Measurements from ENCODE around the gene CUX1. TPM values are rescaled to one million over a fixed set of nuclear protein-coding genes. Genes with fewer than 3 reads are reported as not detected.

Gene CUX1
- total RNA-seq, 4 donors from 2014 or later, result 40.0 to 55.9 (median 47.3) TPM

GRCh38 chr7:102208826-102209225 lies 391.4 kb downstream of the CUX1 start:
- no peaks in the 10 kb centered on the region for H3K27me3 ChIP-seq
- no peak for DNase-seq
- WGBS, 2 donors, result 85 to 93% methylated on average over 4 to 14 of the region's 14 CpGs
- no peak for TF ChIP-seq POLR2A (IDR thresholded peaks at IDR 0.05)
- TF ChIP-seq, protein P1, sequence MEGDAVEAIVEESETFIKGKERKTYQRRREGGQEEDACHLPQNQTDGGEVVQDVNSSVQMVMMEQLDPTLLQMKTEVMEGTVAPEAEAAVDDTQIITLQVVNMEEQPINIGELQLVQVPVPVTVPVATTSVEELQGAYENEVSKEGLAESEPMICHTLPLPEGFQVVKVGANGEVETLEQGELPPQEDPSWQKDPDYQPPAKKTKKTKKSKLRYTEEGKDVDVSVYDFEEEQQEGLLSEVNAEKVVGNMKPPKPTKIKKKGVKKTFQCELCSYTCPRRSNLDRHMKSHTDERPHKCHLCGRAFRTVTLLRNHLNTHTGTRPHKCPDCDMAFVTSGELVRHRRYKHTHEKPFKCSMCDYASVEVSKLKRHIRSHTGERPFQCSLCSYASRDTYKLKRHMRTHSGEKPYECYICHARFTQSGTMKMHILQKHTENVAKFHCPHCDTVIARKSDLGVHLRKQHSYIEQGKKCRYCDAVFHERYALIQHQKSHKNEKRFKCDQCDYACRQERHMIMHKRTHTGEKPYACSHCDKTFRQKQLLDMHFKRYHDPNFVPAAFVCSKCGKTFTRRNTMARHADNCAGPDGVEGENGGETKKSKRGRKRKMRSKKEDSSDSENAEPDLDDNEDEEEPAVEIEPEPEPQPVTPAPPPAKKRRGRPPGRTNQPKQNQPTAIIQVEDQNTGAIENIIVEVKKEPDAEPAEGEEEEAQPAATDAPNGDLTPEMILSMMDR (IDR thresholded peaks at IDR 0.05), result no peak
- no peaks in the 10 kb centered on the region for H3K4me1 ChIP-seq
- peaks cover 7 to 100% (median 17%) of the 10 kb centered on the region in 3 donors for H3K36me3 ChIP-seq
- no peaks in the 10 kb centered on the region for H3K9me3 ChIP-seq
- H3K4me3 ChIP-seq, result no peak overlapping the region
- intact Hi-C loops (cut with DNase I), result no loop called here
- no peak overlapping the region for H3K27ac ChIP-seq

DNA sequence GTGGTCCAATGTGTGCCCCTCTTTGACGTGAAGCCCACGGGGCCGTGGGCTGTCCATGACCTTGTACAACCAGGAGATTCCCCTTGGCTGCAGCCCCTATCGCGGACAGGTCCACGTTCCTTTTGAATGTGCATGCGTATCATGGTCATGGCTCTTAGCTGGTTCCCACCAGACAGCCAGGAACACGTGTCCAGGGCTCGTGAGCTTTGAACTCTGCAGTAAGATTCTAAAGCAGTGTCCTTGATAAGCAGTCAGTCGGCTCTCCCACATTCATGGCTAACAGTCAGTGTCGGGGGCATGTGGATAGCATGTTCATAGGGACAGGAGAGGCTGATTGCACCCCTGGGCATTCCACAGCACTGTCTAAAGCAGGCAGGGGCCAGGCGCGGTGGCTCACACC lies 393.4 kb downstream of the CUX1 start:
- WGBS, 2 donors, result 94% methylated on average over 11 of the region's 13 CpGs; no CpG with 5 or more reads in 1 of the 2 donors

GRCh38 chr7:102211590-102212550 lies 394.4 kb downstream of the CUX1 start:
- TF ChIP-seq, protein P1 (IDR thresholded peaks at IDR 0.05), result no peak
- no peak for TF ChIP-seq POLR2A (IDR thresholded peaks at IDR 0.05)
- DNase-seq, result no peak
- WGBS, 2 donors, result 88 to 91% methylated on average over 15 to 20 of the region's 22 CpGs
- Histone ChIP-seq H3K4me3 (no peak overlapping the region), H3K27ac (no peak overlapping the region), H3K27me3 (no peaks in the 10 kb centered on the region), H3K36me3 (peaks cover 0 to 94% (median 0%) of the 10 kb centered on the region in 3 donors), H3K9me3 (no peaks in the 10 kb centered on the region), H3K4me1 (no peaks in the 10 kb centered on the region)
- intact Hi-C loops (cut with DNase I), result no loop called here

More for the DNA sequence above, 393.4 kb downstream of the CUX1 start:
- intact Hi-C loops (cut with DNase I), result no loop called here
- H3K9me3 ChIP-seq, result no peaks in the 10 kb centered on the region
- H3K27me3 ChIP-seq, result no peaks in the 10 kb centered on the region
- no peak for TF ChIP-seq POLR2A (IDR thresholded peaks at IDR 0.05)
- TF ChIP-seq, protein P1 (IDR thresholded peaks at IDR 0.05), result no peak
- no peaks in the 10 kb centered on the region for H3K4me1 ChIP-seq
- H3K27ac ChIP-seq, result no peak overlapping the region
- H3K4me3 ChIP-seq, result no peak overlapping the region
- peaks cover 0 to 99% (median 5%) of the 10 kb centered on the region in 3 donors for H3K36me3 ChIP-seq
- DNase-seq, result no peak

DNA sequence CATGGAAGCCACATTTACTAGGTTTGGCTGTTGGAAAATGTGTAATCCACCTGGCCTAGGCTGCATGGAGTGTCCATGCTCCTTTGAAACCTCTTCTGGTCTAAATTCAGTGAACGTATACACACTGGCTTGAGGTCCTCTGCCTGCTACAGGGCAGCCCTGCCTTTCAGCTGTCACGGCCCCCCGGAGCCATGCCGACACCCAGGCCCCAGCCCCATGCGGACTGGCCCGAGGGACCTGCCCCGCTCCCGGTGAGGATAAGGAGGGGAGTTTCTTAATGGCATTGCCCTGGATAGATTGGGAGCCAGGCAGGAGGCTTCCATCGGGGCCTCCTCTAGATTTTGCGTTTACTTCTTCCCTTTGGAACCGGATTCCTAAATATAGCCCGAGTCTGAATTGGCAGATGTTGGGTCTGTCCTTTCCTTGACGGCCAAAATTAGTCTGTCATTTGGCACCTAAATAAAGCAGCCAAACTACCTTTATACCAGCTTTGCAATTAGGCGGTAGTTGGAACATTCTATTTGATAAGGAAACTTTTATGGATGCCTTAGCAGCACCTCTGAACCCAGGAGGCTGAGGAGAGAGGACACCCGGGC lies 397.1 kb downstream of the CUX1 start:
- H3K9me3 ChIP-seq, result no peaks in the 10 kb centered on the region
- H3K4me3 ChIP-seq, result no peak overlapping the region
- no peaks in the 10 kb centered on the region for H3K4me1 ChIP-seq
- H3K36me3 ChIP-seq, result peaks cover 0 to 75% (median 0%) of the 10 kb centered on the region in 3 donors
- 78 to 83% methylated on average over 15 of the region's 15 CpGs for WGBS, 2 donors
- no peaks in the 10 kb centered on the region for H3K27me3 ChIP-seq
- DNase-seq, result no peak
- intact Hi-C loops (cut with DNase I), result no loop called here
- TF ChIP-seq POLR2A (IDR thresholded peaks at IDR 0.05), result no peak
- TF ChIP-seq, protein P1 (IDR thresholded peaks at IDR 0.05), result no peak
- H3K27ac ChIP-seq, result no peak overlapping the region

DNA sequence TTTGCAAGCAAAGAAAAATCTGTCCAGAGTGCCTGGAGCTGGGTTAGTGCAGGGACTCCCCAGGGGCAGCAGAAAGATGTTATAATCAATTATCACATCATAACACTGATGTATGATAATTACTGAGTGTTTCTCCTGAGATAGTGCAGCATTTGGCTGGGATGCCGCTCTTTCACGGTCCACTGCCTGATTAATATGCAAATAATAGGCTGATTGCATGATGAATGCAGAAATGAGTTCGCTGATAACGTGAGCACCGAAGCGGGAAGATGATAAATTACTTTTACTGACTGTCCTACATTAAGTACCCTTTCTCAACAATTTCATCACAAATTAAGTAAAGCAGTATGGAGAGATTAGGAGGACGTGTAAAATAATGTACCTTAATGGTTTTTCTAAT lies 397.8 kb downstream of the CUX1 start:
- Histone ChIP-seq H3K4me3 (no peak overlapping the region), H3K27me3 (no peaks in the 10 kb centered on the region), H3K9me3 (no peaks in the 10 kb centered on the region), H3K36me3 (peaks cover 0 to 75% (median 0%) of the 10 kb centered on the region in 3 donors), H3K4me1 (no peaks in the 10 kb centered on the region), H3K27ac (no peak overlapping the region)
- no peak for DNase-seq
- intact Hi-C loops (cut with DNase I), result no loop called here
- WGBS, 2 donors, result 66 to 84% methylated on average over 7 of the region's 7 CpGs
- TF ChIP-seq, protein P1 (IDR thresholded peaks at IDR 0.05), result no peak
- no peak for TF ChIP-seq POLR2A (IDR thresholded peaks at IDR 0.05)

All from esophagus squamous epithelium (tissue), 5 donors.